T-helper 2 cell (primary cell): ENCODE data around the gene NDUFB10.

Source experiments
- DNase-seq, 5 experiments: peaks; one replicate each; pipeline versions ENCODE4 v3.0.0 to v3.0.0-alpha.2; 2012 to 2022

The NDUFB10 gene

GRCh38 chr16:1973461-1974156 is 14.3 kb downstream of the NDUFB10 start:
- DNase-seq: no peak

- no peak for DNase-seq
These were observed 15.1 kb downstream of the NDUFB10 start for GRCh38 chr16:1974157-1975070.

- DNase-seq: no peak
These were observed 16.3 kb downstream of the NDUFB10 start for GRCh38 chr16:1975432-1976215.

GRCh38 chr16:1976216-1976520 is 16.8 kb downstream of the NDUFB10 start:
- DNase-seq: no peak

- no peak for DNase-seq
These were observed 17.9 kb downstream of the NDUFB10 start for GRCh38 chr16:1976951-1977874.

GRCh38 chr16:1977875-1978268 is 18.5 kb downstream of the NDUFB10 start:
- DNase-seq: no peak

GRCh38 chr16:1978476-1979120 is 19.3 kb downstream of the NDUFB10 start:
- no peak for DNase-seq

GRCh38 chr16:1979271-1980029 is 20.1 kb downstream of the NDUFB10 start:
- DNase-seq: no peak

- no peak for DNase-seq
These were observed 20.9 kb downstream of the NDUFB10 start for GRCh38 chr16:1980030-1980769.

GRCh38 chr16:1980770-1981087 is 21.4 kb downstream of the NDUFB10 start:
- no peak for DNase-seq

GRCh38 chr16:1981398-1981836 is 22.1 kb downstream of the NDUFB10 start, which contains the start of gene NOXO1:
NOXO1 (minus strand) TSS chr16:1981469; CDS start chr16:1981179, 290 bp downstream.
- no peak for DNase-seq

GRCh38 chr16:1982013-1982433 is 22.7 kb downstream of the NDUFB10 start:
- no peak for DNase-seq

- no peak for DNase-seq
These were observed 23.7 kb downstream of the NDUFB10 start for GRCh38 chr16:1982991-1983543.

GRCh38 chr16:1983544-1984346 is 24.4 kb downstream of the NDUFB10 start, which contains the start of gene GFER:
GFER (plus strand) TSS chr16:1984193; CDS start chr16:1984219, 26 bp downstream.
- peak; percentile 33 to 81 (median 53) for DNase-seq

GRCh38 chr16:1984347-1985225 is 25.2 kb downstream of the NDUFB10 start:
- no peak for DNase-seq

GRCh38 chr16:1985466-1986150 is 26.3 kb downstream of the NDUFB10 start:
- DNase-seq: no peak

- no peak for DNase-seq
These were observed 27.9 kb downstream of the NDUFB10 start for GRCh38 chr16:1987198-1987597.
